WTC11 (cell line): ENCODE data around the gene CGB5. TPM values are rescaled to one million over a fixed set of nuclear protein-coding genes. Genes with fewer than 3 reads are reported as not detected.
"Not testable (repeated sequence)": the region's sequence is repeated elsewhere in the genome, so short reads cannot be mapped to it uniquely, and the experiment has no call there.

ENCODE experiments used
- ATAC-seq: fragments of 200-7000 bp; cut with Tn5 transposase; 2 replicates; pipeline ENCODE4 v1.10.0; 2021; ENCODE audit warnings: mild to moderate bottlenecking, moderate library complexity
- CTCF ChIA-PET: fragments of 300-600 bp; sonication (Branson Sonifier 250); formaldehyde crosslinking; loops from one replicate; lab custom pipeline; 2021; ENCODE audit warnings: antibody characterized with exemption; lab: Charles Lee
- POLR2A ChIA-PET: fragments of 350-600 bp; sonication (Branson Sonifier 250); formaldehyde crosslinking; loops from one replicate; lab custom pipeline; 2021; ENCODE audit warnings: antibody characterized with exemption; lab: Charles Lee
- DNase-seq: peaks from one replicate; pipeline ENCODE4 v3.0.0; 2021; ENCODE audit warnings: low spot score
- H3K27ac Mint-ChIP-seq: 2 replicates; pipeline ENCODE4 v1.8.0; 2021; ENCODE audit warnings: mixed read lengths
- H3K27me3 Mint-ChIP-seq: 2 replicates; pipeline ENCODE4 v1.8.0; 2021; ENCODE audit warnings: low read depth, mild to moderate bottlenecking, moderate library complexity, mixed read lengths
- H3K36me3 Mint-ChIP-seq: 2 replicates; pipeline ENCODE4 v1.8.0; 2021; ENCODE audit warnings: mixed read lengths
- H3K4me1 Mint-ChIP-seq: 2 replicates; pipeline ENCODE4 v1.8.0; 2022; ENCODE audit warnings: mixed read lengths
- H3K4me3 Mint-ChIP-seq: 2 replicates; pipeline ENCODE4 v1.8.0; 2021; ENCODE audit warnings: mild to moderate bottlenecking, moderate library complexity, mixed read lengths
- H3K9me3 Mint-ChIP-seq: 2 replicates; pipeline ENCODE4 v1.8.0; 2021; ENCODE audit warnings: mixed read lengths
- ATF6 ChIP-seq: sonication (generic); formaldehyde crosslinking; IDR thresholded peaks from 2 replicates; pipeline ENCODE4 v1.8.1; 2023; ENCODE audit warnings: mild to moderate bottlenecking, missing genetic modification reagents
- CTCF ChIP-seq: fragments of 200-600 bp; IDR thresholded peaks from 2 replicates; pipeline ENCODE4 v1.8.0; 2022; ENCODE audit warnings: antibody characterized with exemption
- ETV6 ChIP-seq: sonication (generic); formaldehyde crosslinking; IDR thresholded peaks from 2 replicates; pipeline ENCODE4 v1.8.1; 2022; ENCODE audit warnings: mild to moderate bottlenecking, missing genetic modification reagents
- FOXJ3 ChIP-seq: sonication (generic); formaldehyde crosslinking; IDR thresholded peaks from 2 replicates; pipeline ENCODE4 v1.9.0; 2021; ENCODE audit warnings: missing genetic modification reagents, mild to moderate bottlenecking, borderline replicate concordance
- FOXP1 ChIP-seq: sonication (generic); formaldehyde crosslinking; IDR thresholded peaks from 2 replicates; pipeline ENCODE4 v1.8.0; 2022; ENCODE audit warnings: missing genetic modification reagents, mild to moderate bottlenecking, moderate library complexity, borderline replicate concordance
- FOXP4 ChIP-seq: sonication (generic); formaldehyde crosslinking; IDR thresholded peaks from 2 replicates; pipeline ENCODE4 v1.8.0; 2022; ENCODE audit warnings: mild to moderate bottlenecking, missing genetic modification reagents
- GABPB1 ChIP-seq: sonication (generic); formaldehyde crosslinking; IDR thresholded peaks from 2 replicates; pipeline ENCODE4 v1.8.1; 2023; ENCODE audit warnings: mild to moderate bottlenecking, missing genetic modification reagents
- MYBL2 ChIP-seq: sonication (generic); formaldehyde crosslinking; IDR thresholded peaks from 2 replicates; pipeline ENCODE4 v1.8.1; 2023; ENCODE audit warnings: mild to moderate bottlenecking, moderate library complexity, missing genetic modification reagents
- NFATC4 ChIP-seq: fragments of 250-450 bp; sonication (Bioruptor Pico); IDR thresholded peaks from 2 replicates; pipeline ENCODE4 v1.9.0; 2021; ENCODE audit warnings: mild to moderate bottlenecking
- SP1 ChIP-seq: sonication (generic); formaldehyde crosslinking; conservative IDR thresholded peaks from 2 replicates; pipeline ENCODE4 v1.8.1; 2022; ENCODE audit warnings: missing genetic modification reagents
- ZMAT4 ChIP-seq: fragments of 250-450 bp; sonication (Bioruptor Pico); IDR thresholded peaks from 2 replicates; pipeline ENCODE4 v1.9.0; 2021; ENCODE audit warnings: mild to moderate bottlenecking
- ZNF219 ChIP-seq: sonication (generic); formaldehyde crosslinking; IDR thresholded peaks from 2 replicates; pipeline ENCODE4 v1.8.0; 2023; ENCODE audit warnings: missing genetic modification reagents, mild to moderate bottlenecking, borderline replicate concordance
- ZNF317 ChIP-seq: sonication (generic); formaldehyde crosslinking; IDR thresholded peaks from 2 replicates; pipeline ENCODE4 v1.8.1; 2023; ENCODE audit warnings: low read depth, mild to moderate bottlenecking, moderate library complexity, missing genetic modification reagents, borderline replicate concordance
- ZNF396 ChIP-seq: fragments of 250-450 bp; sonication (Bioruptor Pico); IDR thresholded peaks from 2 replicates; pipeline ENCODE4 v1.8.0; 2021; ENCODE audit warnings: mild to moderate bottlenecking, moderate library complexity, borderline replicate concordance
- total RNA-seq: library from RNA; stranded (reverse); gene quantifications from 3 replicates; pipeline ENCODE4 v1.2.3, GENCODE V29; 2021

Gene CGB5
- total RNA-seq, 1 experiment from 2014 or later, result 0.35 TPM

- ChIA-PET CTCF (interaction anchor here (0.5 to 3.5 kb wide), 27 partner anchors 9 to 278 kb away, joined by 3 to 33 read pairs (median 4); partner anchors contain the start of genes CGB2, GYS1, HSD17B14 and KCNA7), POLR2A (interaction anchor here (0.6 to 0.7 kb wide), 3 partner anchors 74 to 209 kb away, joined by 4 to 5 read pairs (median 4); no protein-coding TSS in a partner anchor)
- Mint-ChIP-seq H3K9me3 (no peaks in the 10 kb centered on the region), H3K4me3 (peak overlapping the region; percentile 71), H3K4me1 (peaks cover 14% of the 10 kb centered on the region), H3K27me3 (peaks cover 76% of the 10 kb centered on the region), H3K36me3 (no peaks in the 10 kb centered on the region), H3K27ac (no peak overlapping the region)
- peak; percentile 82 for ATAC-seq
- DNase-seq, result peak; percentile 76
- no peak for TF ChIP-seq NFATC4
- TF ChIP-seq SP1 (CRISPR knock-in tag), result peak; percentile 81
- TF ChIP-seq ZNF219 (CRISPR knock-in tag), result no peak
- TF ChIP-seq ATF6, result no peak
- no peak for TF ChIP-seq GABPB1
- peak; percentile 19; the same call in 1 of the 2 replicates for TF ChIP-seq CTCF
- TF ChIP-seq FOXP4 (CRISPR knock-in tag), result 0 out of 2 replicates have a peak, but pooled peaks have one; percentile 47
- no peak for TF ChIP-seq ZMAT4
- TF ChIP-seq ETV6 (CRISPR knock-in tag), result peak; percentile 54; the same call in 1 of the 2 replicates
- peak; percentile 16; the same call in 1 of the 2 replicates for TF ChIP-seq MYBL2 (CRISPR knock-in tag)
These were observed 12.7 kb downstream of the CGB5 start for GRCh38 chr19:49056101-49056901.

- not testable (repeated sequence) for H3K36me3 Mint-ChIP-seq, H3K27ac Mint-ChIP-seq, DNase-seq, ATAC-seq, H3K9me3 Mint-ChIP-seq
- Mint-ChIP-seq H3K27me3 (peaks cover 77% of the 10 kb centered on the region), H3K4me3 (peak overlapping the region; percentile 71), H3K4me1 (peaks cover 14% of the 10 kb centered on the region)
- CTCF ChIA-PET, result interaction anchor here (0.6 to 3.5 kb wide), 28 partner anchors 8 to 489 kb away, joined by 3 to 33 read pairs (median 4); partner anchors contain the start of genes CGB2, GYS1, HSD17B14 and KCNA7
- POLR2A ChIA-PET, result interaction anchor here (0.6 to 1.2 kb wide), 4 partner anchors 10 to 208 kb away, joined by 3 to 5 read pairs (median 4); no protein-coding TSS in a partner anchor
These were observed 13.4 kb downstream of the CGB5 start for GRCh38 chr19:49056902-49057596.

- TF ChIP-seq FOXP1 (CRISPR knock-in tag) (no peak), FOXJ3 (CRISPR knock-in tag) (no peak), SP1 (CRISPR knock-in tag) (0 out of 2 replicates have a peak, but pooled peaks have one; percentile 43), NFATC4 (no peak), ZNF396 (no peak), ZNF317 (CRISPR knock-in tag) (no peak)
- CTCF ChIA-PET, result interaction anchor here (0.6 to 3.5 kb wide), 16 partner anchors 7 to 489 kb away, joined by 3 to 33 read pairs (median 6); partner anchors contain the start of genes CGB2, GYS1, KCNA7 and NTF4
- no peaks in the 10 kb centered on the region for H3K9me3 Mint-ChIP-seq
- H3K4me3 Mint-ChIP-seq, result peak within 1 kb of the TSS; percentile 71
- no peaks in the 10 kb centered on the region for H3K36me3 Mint-ChIP-seq
- peak; percentile 57 for ATAC-seq
- no peak within 1 kb of the TSS for H3K27ac Mint-ChIP-seq
- POLR2A ChIA-PET, result interaction anchor here (1.1 to 1.2 kb wide), 2 partner anchors 9 to 40 kb away, joined by 3 to 4 read pairs; no protein-coding TSS in a partner anchor
- peak; percentile 86 for DNase-seq
- peaks cover 14% of the 10 kb centered on the region for H3K4me1 Mint-ChIP-seq
- H3K27me3 Mint-ChIP-seq, result peaks cover 81% of the 10 kb centered on the region
These were observed 14.1 kb downstream of the CGB5 start, which contains the start of gene CGB7 for GRCh38 chr19:49057636-49058234. CGB7 (minus strand) TSS chr19:49057749; CDS start chr19:49055375, 2,374 bp downstream.
